Dendritic cell treated with granulocyte-macrophage colony-stimulating factor and Interleukin-4, amounts not matched to agents 40 ng/mL and 50 ng/mL, for 4 days (primary cell): ENCODE measurements around the gene AP1S3.
"Not testable (repeated sequence)": the region's sequence is repeated elsewhere in the genome, so short reads cannot be mapped to it uniquely, and the experiment has no call there.

Source experiments
- H3K27ac Mint-ChIP-seq: one replicate; pipeline ENCODE4 v1.8.0; 2022; ENCODE audit warnings: mild to moderate bottlenecking, mixed read lengths
- H3K27me3 Mint-ChIP-seq: one replicate; pipeline ENCODE4 v1.8.0; 2022; ENCODE audit warnings: mild to moderate bottlenecking, mixed read lengths
- H3K36me3 Mint-ChIP-seq: one replicate; pipeline ENCODE4 v1.8.0; 2022; ENCODE audit warnings: low read depth, mixed read lengths
- H3K4me1 Mint-ChIP-seq: one replicate; pipeline ENCODE4 v1.8.0; 2022; ENCODE audit warnings: low read depth, mixed read lengths
- H3K4me3 Mint-ChIP-seq: one replicate; pipeline ENCODE4 v1.8.0; 2022; ENCODE audit warnings: mild to moderate bottlenecking, moderate library complexity, mixed read lengths
- H3K9me3 Mint-ChIP-seq: one replicate; pipeline ENCODE4 v1.8.0; 2022; ENCODE audit warnings: mixed read lengths
- intact Hi-C: fragments of 100-400 bp; cut with micrococcal nuclease; formaldehyde crosslinking; loops from one replicate; pipeline ENCODE4 v1.15.0; 2022

The AP1S3 gene

DNA sequence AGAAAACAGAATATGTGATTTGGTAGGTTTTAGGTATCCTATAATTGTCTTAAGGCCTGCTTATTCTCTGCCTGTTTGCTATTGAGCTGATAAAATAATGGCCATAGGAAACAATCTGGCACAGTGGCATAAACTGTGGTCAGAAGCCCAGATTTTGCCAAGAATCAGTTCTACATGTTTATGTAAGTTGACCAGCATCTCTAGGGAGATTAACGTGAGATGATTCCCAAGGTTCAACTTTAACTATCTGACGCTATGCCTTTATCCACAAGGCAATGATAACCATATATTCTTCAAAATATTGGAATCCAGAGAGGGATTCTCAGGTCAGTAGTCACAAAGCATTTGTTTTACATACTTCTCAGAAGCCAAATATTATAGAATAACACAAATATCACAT is 25.6 kb downstream of the AP1S3 start:
- H3K4me1 Mint-ChIP-seq: no peaks in the 10 kb centered on the region
- no peaks in the 10 kb centered on the region for H3K27me3 Mint-ChIP-seq
- H3K4me3 Mint-ChIP-seq: no peak overlapping the region
- no peaks in the 10 kb centered on the region for H3K9me3 Mint-ChIP-seq
- intact Hi-C loops: no loop called here
- H3K36me3 Mint-ChIP-seq: no peaks in the 10 kb centered on the region
- H3K27ac Mint-ChIP-seq: no peak overlapping the region

DNA sequence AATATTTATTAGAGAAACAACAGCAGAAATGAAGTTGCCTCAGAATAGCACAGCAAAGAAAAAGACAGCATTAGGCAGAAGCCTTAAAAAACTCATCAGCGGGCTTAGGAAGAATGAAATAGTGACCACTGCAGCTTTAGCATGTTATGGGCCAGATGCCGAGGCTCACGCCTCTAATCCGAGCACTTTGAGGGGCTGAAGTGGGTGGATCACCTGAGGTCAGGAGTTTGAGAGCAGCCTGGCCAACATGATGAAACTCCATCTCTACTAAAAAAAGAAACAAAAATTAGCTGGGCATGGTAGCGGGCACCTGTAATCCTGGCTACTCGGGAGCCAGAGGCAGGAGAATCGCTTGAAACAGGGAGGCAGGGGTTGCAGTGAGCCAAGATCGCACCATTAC is 32.4 kb downstream of the AP1S3 start:
- Mint-ChIP-seq H3K27ac (no peak overlapping the region), H3K4me1 (no peaks in the 10 kb centered on the region), H3K9me3 (no peaks in the 10 kb centered on the region), H3K36me3 (no peaks in the 10 kb centered on the region), H3K4me3 (no peak overlapping the region), H3K27me3 (no peaks in the 10 kb centered on the region)
- intact Hi-C loops: no loop called here

DNA sequence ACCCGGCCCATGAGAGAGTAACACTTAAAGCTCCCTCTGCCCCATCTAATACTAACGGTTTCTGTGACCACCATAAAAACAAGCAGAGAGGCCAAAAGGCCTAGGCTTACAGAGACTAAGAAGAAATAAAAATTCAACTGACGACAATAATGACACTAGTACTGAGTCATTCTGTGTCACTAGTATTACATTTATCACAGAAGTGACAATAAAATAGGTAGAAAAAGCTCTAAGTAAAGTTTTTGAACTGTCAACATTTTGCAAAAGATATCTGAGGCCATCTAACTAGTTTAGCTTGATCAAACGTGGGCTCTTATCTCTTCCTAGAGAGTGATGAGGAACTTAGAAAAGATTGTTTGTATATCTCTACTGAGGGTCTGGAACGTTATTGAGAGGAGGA is 35.6 kb downstream of the AP1S3 start:
- H3K4me3 Mint-ChIP-seq: no peak overlapping the region
- no peak overlapping the region for H3K27ac Mint-ChIP-seq
- H3K36me3 Mint-ChIP-seq: peaks cover 5% of the 10 kb centered on the region
- H3K27me3 Mint-ChIP-seq: no peaks in the 10 kb centered on the region
- peaks cover 10% of the 10 kb centered on the region for H3K4me1 Mint-ChIP-seq
- intact Hi-C loops: no loop called here
- H3K9me3 Mint-ChIP-seq: no peaks in the 10 kb centered on the region

DNA sequence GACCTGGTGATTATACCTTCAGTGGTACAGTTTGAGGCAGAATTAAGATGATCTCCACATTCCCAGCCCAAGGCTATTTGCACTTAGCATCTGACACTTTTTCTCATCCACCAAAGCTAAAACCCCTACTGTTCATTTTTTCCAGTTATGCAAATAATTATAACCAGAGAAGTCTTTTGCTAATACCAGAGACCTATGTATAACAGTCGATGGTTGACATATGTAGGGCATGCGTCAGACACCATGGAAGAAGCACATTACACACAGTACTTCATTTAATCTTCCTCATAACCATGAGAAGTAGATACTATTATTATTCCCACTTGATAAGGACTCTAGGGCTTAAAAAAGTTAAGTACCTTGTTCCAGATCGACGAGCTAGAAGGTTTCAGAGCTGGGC is 36.5 kb downstream of the AP1S3 start:
- Mint-ChIP-seq H3K4me1 (peaks cover 15% of the 10 kb centered on the region), H3K4me3 (no peak overlapping the region), H3K27me3 (no peaks in the 10 kb centered on the region), H3K36me3 (peaks cover 6% of the 10 kb centered on the region), H3K27ac (no peak overlapping the region), H3K9me3 (no peaks in the 10 kb centered on the region)
- intact Hi-C loops: no loop called here

GRCh38 chr2:223797811-223798721 is 39.3 kb downstream of the AP1S3 start:
- H3K9me3 Mint-ChIP-seq: no peaks in the 10 kb centered on the region
- H3K27ac Mint-ChIP-seq: no peak overlapping the region
- no peak overlapping the region for H3K4me3 Mint-ChIP-seq
- peaks cover 6% of the 10 kb centered on the region for H3K36me3 Mint-ChIP-seq
- intact Hi-C loops: no loop called here
- peaks cover 15% of the 10 kb centered on the region for H3K4me1 Mint-ChIP-seq
- H3K27me3 Mint-ChIP-seq: no peaks in the 10 kb centered on the region

- peaks cover 15% of the 10 kb centered on the region for H3K4me1 Mint-ChIP-seq
- no peak overlapping the region for H3K4me3 Mint-ChIP-seq
- intact Hi-C loops: no loop called here
- H3K27ac Mint-ChIP-seq: no peak overlapping the region
- peaks cover 6% of the 10 kb centered on the region for H3K36me3 Mint-ChIP-seq
- H3K9me3 Mint-ChIP-seq: no peaks in the 10 kb centered on the region
- no peaks in the 10 kb centered on the region for H3K27me3 Mint-ChIP-seq
Measured at GRCh38 chr2:223797037-223797436, 40.3 kb downstream of the AP1S3 start.

DNA sequence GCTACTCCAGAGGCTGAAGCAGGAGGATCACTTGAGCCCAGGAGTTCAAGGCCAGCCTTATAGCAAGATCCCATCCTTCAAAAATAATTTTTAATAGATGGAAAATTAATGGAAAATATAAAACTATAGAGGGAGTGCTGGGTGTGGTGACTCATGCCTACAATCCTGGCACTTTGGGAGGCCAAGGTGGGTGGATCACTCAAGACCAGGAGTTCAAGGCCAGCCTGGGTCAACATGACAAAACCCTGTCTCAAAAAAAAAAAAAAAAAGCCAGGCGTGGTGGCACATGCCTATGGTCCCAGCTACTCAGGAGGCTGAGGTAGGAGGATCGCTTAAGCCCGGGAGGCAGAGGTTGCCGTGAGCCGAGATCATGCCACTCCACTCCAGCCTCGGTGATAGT is 48.0 kb downstream of the AP1S3 start:
- Mint-ChIP-seq H3K36me3 (no peaks in the 10 kb centered on the region), H3K4me3 (no peak overlapping the region), H3K27ac (no peak overlapping the region), H3K9me3 (no peaks in the 10 kb centered on the region), H3K4me1 (peaks cover 12% of the 10 kb centered on the region), H3K27me3 (no peaks in the 10 kb centered on the region)
- intact Hi-C loops: no loop called here

GRCh38 chr2:223788826-223789225 is 48.6 kb downstream of the AP1S3 start:
- Mint-ChIP-seq H3K9me3 (no peaks in the 10 kb centered on the region), H3K27ac (no peak overlapping the region), H3K27me3 (no peaks in the 10 kb centered on the region), H3K4me3 (no peak overlapping the region), H3K36me3 (no peaks in the 10 kb centered on the region), H3K4me1 (peaks cover 12% of the 10 kb centered on the region)
- intact Hi-C loops: no loop called here

GRCh38 chr2:223788106-223788505 is 49.3 kb downstream of the AP1S3 start:
- H3K4me3 Mint-ChIP-seq, H3K9me3 Mint-ChIP-seq, intact Hi-C loops, H3K36me3 Mint-ChIP-seq, H3K27ac Mint-ChIP-seq, H3K27me3 Mint-ChIP-seq: not testable (repeated sequence)
- H3K4me1 Mint-ChIP-seq: peaks cover 12% of the 10 kb centered on the region

GRCh38 chr2:223787358-223787757 is 50.0 kb downstream of the AP1S3 start:
- Mint-ChIP-seq H3K27me3 (no peaks in the 10 kb centered on the region), H3K9me3 (no peaks in the 10 kb centered on the region), H3K36me3 (no peaks in the 10 kb centered on the region), H3K27ac (no peak overlapping the region), H3K4me3 (no peak overlapping the region), H3K4me1 (peaks cover 12% of the 10 kb centered on the region)
- intact Hi-C loops: no loop called here

GRCh38 chr2:223786943-223787342 is 50.4 kb downstream of the AP1S3 start:
- intact Hi-C loops: no loop called here
- no peak overlapping the region for H3K4me3 Mint-ChIP-seq
- H3K4me1 Mint-ChIP-seq: peaks cover 12% of the 10 kb centered on the region
- no peaks in the 10 kb centered on the region for H3K27me3 Mint-ChIP-seq
- H3K9me3 Mint-ChIP-seq: no peaks in the 10 kb centered on the region
- no peaks in the 10 kb centered on the region for H3K36me3 Mint-ChIP-seq
- no peak overlapping the region for H3K27ac Mint-ChIP-seq

GRCh38 chr2:223786236-223786635 is 51.1 kb downstream of the AP1S3 start:
- Mint-ChIP-seq H3K9me3 (no peaks in the 10 kb centered on the region), H3K4me3 (no peak overlapping the region), H3K27ac (no peak overlapping the region), H3K27me3 (no peaks in the 10 kb centered on the region), H3K36me3 (no peaks in the 10 kb centered on the region), H3K4me1 (peaks cover 12% of the 10 kb centered on the region)
- intact Hi-C loops: no loop called here

GRCh38 chr2:223784221-223784772 is 53.1 kb downstream of the AP1S3 start:
- H3K27ac Mint-ChIP-seq: no peak overlapping the region
- H3K36me3 Mint-ChIP-seq: no peaks in the 10 kb centered on the region
- H3K4me1 Mint-ChIP-seq: peaks cover 12% of the 10 kb centered on the region
- no peaks in the 10 kb centered on the region for H3K9me3 Mint-ChIP-seq
- intact Hi-C loops: loop anchor here (5.0 kb wide), 2 partner anchors 208 to 498 kb away; no protein-coding TSS in a partner anchor
- no peak overlapping the region for H3K4me3 Mint-ChIP-seq
- no peaks in the 10 kb centered on the region for H3K27me3 Mint-ChIP-seq

- Mint-ChIP-seq H3K9me3 (no peaks in the 10 kb centered on the region), H3K4me3 (no peak overlapping the region), H3K4me1 (peaks cover 10% of the 10 kb centered on the region), H3K36me3 (no peaks in the 10 kb centered on the region), H3K27ac (no peak overlapping the region), H3K27me3 (no peaks in the 10 kb centered on the region)
- intact Hi-C loops: loop anchor here (5.0 kb wide), 2 partner anchors 210 to 500 kb away; no protein-coding TSS in a partner anchor
Measured at GRCh38 chr2:223782629-223783028, 54.8 kb downstream of the AP1S3 start.
